ENCODE results near the gene DGCR6L. TPM values are rescaled to one million over a fixed set of nuclear protein-coding genes. Genes with fewer than 3 reads are reported as not detected.
A peak's percentile ranks its signal among the peaks of the same experiment; 100 is the strongest.

DGCR6L gene
- total RNA-seq, 1 experiment from 2014 or later = 38.6 TPM

GRCh38 chr22:20264614-20265452, 55.0 kb downstream of the DGCR6L start:
- Histone ChIP-seq H3K14ac (ENCODE audit: insufficient read depth, low read length) (no peak overlapping the region), H3K9ac (ENCODE audit: extremely low read depth, insufficient read length, low read length) (no peak overlapping the region), H2BK120ac (ENCODE audit: low read depth, low read length, poor library complexity, severe bottlenecking) (no peak overlapping the region), H3K56ac (ENCODE audit: insufficient read length, low read depth, low read length) (no peak overlapping the region), H3K27me3 (ENCODE audit: insufficient read depth, low read length) (no peaks in the 10 kb centered on the region), H3K4me2 (ENCODE audit: insufficient read depth, insufficient read length, low read length) (no peak overlapping the region), H3K79me1 (ENCODE audit: insufficient read depth, low read depth, low read length, poor library complexity, severe bottlenecking) (no peaks in the 10 kb centered on the region), H2BK12ac (ENCODE audit: insufficient read length, low read depth, low read length) (no peak overlapping the region), H3K9me3 (ENCODE audit: control insufficient read depth, low read depth, low read length) (no peaks in the 10 kb centered on the region), H2AK5ac (ENCODE audit: insufficient read length, low read length) (no peak overlapping the region), H3K79me2 (ENCODE audit: insufficient read depth, low read length) (no peaks in the 10 kb centered on the region; the same call in 1 of the 2 replicates), H4K20me1 (ENCODE audit: control insufficient read depth, insufficient read depth, insufficient read length) (no peaks in the 10 kb centered on the region), H3K4me1 (ENCODE audit: insufficient read depth, low read length) (no peaks in the 10 kb centered on the region), H4K8ac (replicated peaks; ENCODE audit: insufficient read length, low read depth, low read length) (no peak overlapping the region), H2BK5ac (ENCODE audit: insufficient read length, low read length) (no peak overlapping the region), H3K4ac (ENCODE audit: low read depth, low read length) (no peak overlapping the region), H3T11ph (ENCODE audit: low read length) (no peak overlapping the region), H2BK15ac (ENCODE audit: low read depth, low read length) (no peak overlapping the region), H2AFZ (ENCODE audit: low read length) (no peak overlapping the region), H4K91ac (ENCODE audit: insufficient read length, low read depth, low read length) (no peak overlapping the region), H3K23ac (ENCODE audit: insufficient read length, low read depth, low read length) (no peak overlapping the region), H4K5ac (ENCODE audit: insufficient read length, low read depth, low read length) (no peak overlapping the region), H2BK20ac (ENCODE audit: low read depth, low read length, poor library complexity, severe bottlenecking) (no peak overlapping the region), H3K23me2 (ENCODE audit: insufficient read length, low read depth, low read length, poor library complexity, severe bottlenecking) (peaks cover 13% of the 10 kb centered on the region), H3K27ac (ENCODE audit: insufficient read length, low read depth, low read length) (no peak overlapping the region), H3K18ac (ENCODE audit: insufficient read length, low read depth, low read length) (no peak overlapping the region)
- no peaks in the 10 kb centered on the region; the same call in 1 of the 2 replicates for H3K27me3 Mint-ChIP-seq (ENCODE audit: low read depth)
- H3K9me3 Mint-ChIP-seq = no peaks in the 10 kb centered on the region
- no peak overlapping the region for H3K4me3 Mint-ChIP-seq
- no peak for DNase-seq
- no CpG with 5 or more reads among the region's 21 CpGs for WGBS (ENCODE audit: extremely low coverage, insufficient read length, low lambda C conversion rate)
- H3K36me3 Mint-ChIP-seq (ENCODE audit: insufficient read depth in 1 of 3, low read depth in 3 of 3) = no peaks in the 10 kb centered on the region; a peak in 1 of 7 replicates
- H3K27ac Mint-ChIP-seq = peak overlapping the region in 1 of 3 experiments; percentile 66; a peak in 2 of 7 replicates
- TF ChIP-seq, protein P1, sequence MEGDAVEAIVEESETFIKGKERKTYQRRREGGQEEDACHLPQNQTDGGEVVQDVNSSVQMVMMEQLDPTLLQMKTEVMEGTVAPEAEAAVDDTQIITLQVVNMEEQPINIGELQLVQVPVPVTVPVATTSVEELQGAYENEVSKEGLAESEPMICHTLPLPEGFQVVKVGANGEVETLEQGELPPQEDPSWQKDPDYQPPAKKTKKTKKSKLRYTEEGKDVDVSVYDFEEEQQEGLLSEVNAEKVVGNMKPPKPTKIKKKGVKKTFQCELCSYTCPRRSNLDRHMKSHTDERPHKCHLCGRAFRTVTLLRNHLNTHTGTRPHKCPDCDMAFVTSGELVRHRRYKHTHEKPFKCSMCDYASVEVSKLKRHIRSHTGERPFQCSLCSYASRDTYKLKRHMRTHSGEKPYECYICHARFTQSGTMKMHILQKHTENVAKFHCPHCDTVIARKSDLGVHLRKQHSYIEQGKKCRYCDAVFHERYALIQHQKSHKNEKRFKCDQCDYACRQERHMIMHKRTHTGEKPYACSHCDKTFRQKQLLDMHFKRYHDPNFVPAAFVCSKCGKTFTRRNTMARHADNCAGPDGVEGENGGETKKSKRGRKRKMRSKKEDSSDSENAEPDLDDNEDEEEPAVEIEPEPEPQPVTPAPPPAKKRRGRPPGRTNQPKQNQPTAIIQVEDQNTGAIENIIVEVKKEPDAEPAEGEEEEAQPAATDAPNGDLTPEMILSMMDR (conservative IDR thresholded peaks at IDR 0.05) = no peak
- peaks cover 4 to 9% of the 10 kb centered on the region in 2 experiments for H3K4me1 Mint-ChIP-seq

Other genes starting within 250 kb of the DGCR6L start
- gene DGCR8, start 239.8 kb downstream of the DGCR6L start, total RNA-seq (2021) = 71.2 and 74.5 TPM in 2 replicates
- gene RANBP1, start 204.0 kb downstream of the DGCR6L start, total RNA-seq (2021) = 522 and 531 TPM in 2 replicates
- 58.2 and 65.0 TPM in 2 replicates for gene TRMT2A, start 202.8 kb downstream of the DGCR6L start, total RNA-seq (2021)
- 47.3 and 51.7 TPM in 2 replicates for gene ZDHHC8, start 188.3 kb downstream of the DGCR6L start, total RNA-seq (2021)
- gene CCDC188, start 169.0 kb downstream of the DGCR6L start, total RNA-seq (2021) = not detected in 2 replicates
- gene RTN4R, start 51.7 kb downstream of the DGCR6L start, total RNA-seq (2021) = 18.3 and 19.0 TPM in 2 replicates
- gene ZNF74, start 74.1 kb upstream of the DGCR6L start, total RNA-seq (2021) = 29.8 and 34.3 TPM in 2 replicates
- 10.8 and 12.7 TPM in 2 replicates for gene SCARF2, start 117.8 kb upstream of the DGCR6L start, total RNA-seq (2021)
- 11.9 and 12.7 TPM in 2 replicates for gene KLHL22, start 175.7 kb upstream of the DGCR6L start, total RNA-seq (2021)
- 46.0 and 47.4 TPM in 2 replicates for gene MED15, start 187.6 kb upstream of the DGCR6L start, total RNA-seq (2021)

Measured in H9 (cell line).